SK-N-SH (cell line): Measurements from ENCODE around the gene CLVS2.

Source experiments
- TF ChIP-seq, protein P1 (sequence below): fragments of 200-600 bp; sonication (generic); IDR thresholded peaks from 2 replicates; pipeline ENCODE4 v1.6.1; 2017; ENCODE audit warnings: antibody characterized with exemption, mild to moderate bottlenecking, moderate library complexity
- TF ChIP-seq, protein P2 (sequence below): fragments of 150-350 bp; IDR thresholded peaks from 2 replicates; pipeline ENCODE4 v1.6.1; 2017; ENCODE audit warnings: antibody characterized with exemption, low read length, low read depth, borderline replicate concordance

DNA sequence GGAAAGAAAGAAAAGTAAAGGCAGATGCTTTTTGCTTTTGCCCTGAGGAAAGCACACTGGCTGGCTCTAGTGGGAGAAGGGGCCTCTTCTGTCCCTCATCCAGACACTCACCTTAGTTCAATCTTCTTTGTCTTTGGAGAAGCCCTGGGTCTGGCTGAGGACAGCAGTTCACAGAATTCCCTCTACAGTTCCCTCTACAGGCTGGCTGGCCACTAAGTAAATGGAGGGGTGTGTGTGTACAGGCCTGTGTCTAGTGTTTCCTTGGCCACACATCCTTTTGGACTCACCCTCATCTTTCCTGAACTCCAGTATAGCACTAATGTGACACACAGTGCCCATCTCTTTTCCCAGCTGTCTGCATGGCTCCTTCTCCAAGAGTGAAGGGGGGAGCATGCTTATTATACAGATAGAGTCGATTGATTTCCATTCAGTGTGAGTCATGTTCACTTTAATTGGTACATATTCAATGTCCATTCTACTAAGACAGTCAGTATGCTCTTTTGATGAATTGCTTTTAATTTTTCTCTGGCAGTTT, 26.0 kb upstream of the CLVS2 start:
- TF ChIP-seq, protein P1, sequence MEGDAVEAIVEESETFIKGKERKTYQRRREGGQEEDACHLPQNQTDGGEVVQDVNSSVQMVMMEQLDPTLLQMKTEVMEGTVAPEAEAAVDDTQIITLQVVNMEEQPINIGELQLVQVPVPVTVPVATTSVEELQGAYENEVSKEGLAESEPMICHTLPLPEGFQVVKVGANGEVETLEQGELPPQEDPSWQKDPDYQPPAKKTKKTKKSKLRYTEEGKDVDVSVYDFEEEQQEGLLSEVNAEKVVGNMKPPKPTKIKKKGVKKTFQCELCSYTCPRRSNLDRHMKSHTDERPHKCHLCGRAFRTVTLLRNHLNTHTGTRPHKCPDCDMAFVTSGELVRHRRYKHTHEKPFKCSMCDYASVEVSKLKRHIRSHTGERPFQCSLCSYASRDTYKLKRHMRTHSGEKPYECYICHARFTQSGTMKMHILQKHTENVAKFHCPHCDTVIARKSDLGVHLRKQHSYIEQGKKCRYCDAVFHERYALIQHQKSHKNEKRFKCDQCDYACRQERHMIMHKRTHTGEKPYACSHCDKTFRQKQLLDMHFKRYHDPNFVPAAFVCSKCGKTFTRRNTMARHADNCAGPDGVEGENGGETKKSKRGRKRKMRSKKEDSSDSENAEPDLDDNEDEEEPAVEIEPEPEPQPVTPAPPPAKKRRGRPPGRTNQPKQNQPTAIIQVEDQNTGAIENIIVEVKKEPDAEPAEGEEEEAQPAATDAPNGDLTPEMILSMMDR = no peak
- TF ChIP-seq, protein P2, sequence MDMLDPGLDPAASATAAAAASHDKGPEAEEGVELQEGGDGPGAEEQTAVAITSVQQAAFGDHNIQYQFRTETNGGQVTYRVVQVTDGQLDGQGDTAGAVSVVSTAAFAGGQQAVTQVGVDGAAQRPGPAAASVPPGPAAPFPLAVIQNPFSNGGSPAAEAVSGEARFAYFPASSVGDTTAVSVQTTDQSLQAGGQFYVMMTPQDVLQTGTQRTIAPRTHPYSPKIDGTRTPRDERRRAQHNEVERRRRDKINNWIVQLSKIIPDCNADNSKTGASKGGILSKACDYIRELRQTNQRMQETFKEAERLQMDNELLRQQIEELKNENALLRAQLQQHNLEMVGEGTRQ = no peak
